GM20000 (cell line): ENCODE data around the gene ECHDC1.
A peak's percentile ranks its signal among the peaks of the same experiment; 100 is the strongest.

Source experiments
- DNase-seq: peaks from one replicate; pipeline ENCODE4 v3.0.0; 2012; ENCODE audit warnings: low spot score
- CTCF ChIP-seq: IDR thresholded peaks from 2 replicates; pipeline ENCODE4 v1.5.1; 2012; ENCODE audit warnings: mild to moderate bottlenecking, control low read depth; ENCODE audit errors: extremely low read depth, missing control alignments

Gene ECHDC1

GRCh38 chr6:127382413-127382812 lies 39.0 kb upstream of the ECHDC1 start:
- TF ChIP-seq CTCF: no peak

GRCh38 chr6:127381384-127381783 lies 38.0 kb upstream of the ECHDC1 start:
- TF ChIP-seq CTCF: no peak
- DNase-seq: no peak

More at GRCh38 chr6:127382413-127382812, 39.0 kb upstream of the ECHDC1 start:
- DNase-seq: peak; percentile 24

GRCh38 chr6:127376685-127377084 lies 33.3 kb upstream of the ECHDC1 start:
- no peak for DNase-seq
- no peak for TF ChIP-seq CTCF

GRCh38 chr6:127367023-127367375 lies 23.6 kb upstream of the ECHDC1 start:
- no peak for DNase-seq

GRCh38 chr6:127366282-127367022 lies 23.0 kb upstream of the ECHDC1 start:
- DNase-seq: no peak
- no peak for TF ChIP-seq CTCF

More at GRCh38 chr6:127367023-127367375, 23.6 kb upstream of the ECHDC1 start:
- TF ChIP-seq CTCF: no peak

- DNase-seq: no peak
- TF ChIP-seq CTCF: no peak
Observed at GRCh38 chr6:127365874-127366273, 22.5 kb upstream of the ECHDC1 start.

GRCh38 chr6:127352524-127352923 lies 9.1 kb upstream of the ECHDC1 start:
- TF ChIP-seq CTCF: no peak
- no peak for DNase-seq
